HepG2 (cell line): ENCODE measurements around the gene RASL10A. TPM values are rescaled to one million over a fixed set of nuclear protein-coding genes. Genes with fewer than 3 reads are reported as not detected.

ENCODE experiments used
- ATAC-seq: fragments of 200-7000 bp; cut with Tn5 transposase; 3 replicates; pipeline ENCODE4 v1.9.1; 2020; ENCODE audit warnings: mild to moderate bottlenecking, moderate library complexity
- BruUV-seq: library from RNA; stranded (reverse); fragments of 400-500 nt; replicated peaks from 2 replicates; lab custom pipeline; 2021; lab: Mats Ljungman, UMichigan
- CTCF ChIA-PET: fragments of 300-600 bp; formaldehyde crosslinking; extraction: SDS; loops from one replicate; lab custom pipeline; 2021; ENCODE audit warnings: low total read pairs, inconsistent platforms, low intra/inter-chr PET ratio; lab: Yijun Ruan, JAX
- POLR2A ChIA-PET: fragments of 350-600 bp; sonication (Branson Sonifier 250); formaldehyde crosslinking; loops from one replicate; lab custom pipeline; 2020; ENCODE audit warnings: antibody characterized with exemption, inconsistent platforms; lab: Yijun Ruan, JAX
- DNase-seq: peaks from one replicate; pipeline ENCODE4 v3.0.0-alpha.2; 2015; ENCODE audit warnings: low spot score
- FAIRE-seq: peaks from 3 replicates; lab custom pipeline; 2011; peaks lifted over from hg19 to GRCh38; lab: Jason Lieb, UNC
- H2AFZ ChIP-seq: one replicate; pipeline ENCODE4 v1.6.1; 2011; ENCODE audit warnings: low read length, inconsistent platforms
- H3K27ac ChIP-seq: fragments of 300-600 bp; 3 replicates; pipeline ENCODE4 v1.8.0; 2011; ENCODE audit warnings: mixed run types, mild to moderate bottlenecking, mixed read lengths, low read length, inconsistent platforms; ENCODE audit not compliant: insufficient read depth; ENCODE audit errors: extremely low read length
- H3K27me3 ChIP-seq, 2 experiments: fragments of 200-600 bp in 1 of 2; 2 replicates in 1 of 2; 3 replicates in 1 of 2; pipeline versions ENCODE4 v1.6.0 to v1.8.0; 2011; ENCODE audit warnings: low read length in 2 of 2, mild to moderate bottlenecking in 2 of 2, moderate library complexity in 2 of 2, inconsistent platforms in 1 of 2; ENCODE audit not compliant: insufficient read depth in 2 of 2, control insufficient read depth in 1 of 2
- H3K36me3 ChIP-seq, 2 experiments: fragments of 200-600 bp in 1 of 2; replicated peaks in 1 of 2; 2 replicates in 1 of 2; 3 replicates in 1 of 2; pipeline versions ENCODE4 v1.5.1 to v1.8.0; 2011; ENCODE audit warnings: low read length in 2 of 2, inconsistent platforms in 1 of 2; ENCODE audit not compliant: insufficient read depth in 2 of 2, control insufficient read depth in 1 of 2
- H3K4me1 ChIP-seq: 2 replicates; pipeline ENCODE4 v1.5.1; 2012; ENCODE audit warnings: low read length, inconsistent platforms; ENCODE audit not compliant: insufficient read depth
- H3K4me2 ChIP-seq: 2 replicates; pipeline ENCODE4 v1.6.0; 2011; ENCODE audit warnings: low read depth, low read length, inconsistent platforms
- H3K4me3 ChIP-seq, 3 experiments: fragments of 200-600 bp in 1 of 3; sonication (generic), shearing (Covaris generic) in 1 of 3; replicated peaks in 1 of 3; 2 replicates each; pipeline ENCODE4 v1.5.1; 2011 to 2016; ENCODE audit warnings: low read length in 3 of 3, inconsistent platforms in 2 of 3, low read depth in 2 of 3, mild to moderate bottlenecking in 2 of 3, control low read depth in 1 of 3, mixed read lengths in 1 of 3; ENCODE audit not compliant: insufficient read depth in 1 of 3
- H3K79me2 ChIP-seq: one replicate; pipeline ENCODE4 v1.6.1; 2011; ENCODE audit warnings: low read length, inconsistent platforms; ENCODE audit not compliant: insufficient read depth
- H3K9ac ChIP-seq: 2 replicates; pipeline ENCODE4 v1.6.0; 2011; ENCODE audit warnings: mild to moderate bottlenecking, low read depth, low read length, inconsistent platforms; ENCODE audit not compliant: insufficient read depth
- H3K9me3 ChIP-seq: 2 replicates; pipeline ENCODE4 v1.5.1; 2012; ENCODE audit warnings: mild to moderate bottlenecking, low read length
- H4K20me1 ChIP-seq: 2 replicates; pipeline ENCODE4 v1.6.0; 2011; ENCODE audit warnings: inconsistent platforms, mild to moderate bottlenecking, low read length, moderate library complexity; ENCODE audit not compliant: insufficient read depth
- ATRX ChIP-seq: sonication (generic); formaldehyde crosslinking; IDR thresholded peaks from 2 replicates; pipeline ENCODE4 v1.4.0; 2020; ENCODE audit warnings: missing genetic modification reagents, borderline replicate concordance
- CENPX ChIP-seq: sonication (generic); formaldehyde crosslinking; IDR thresholded peaks from 2 replicates; pipeline ENCODE4 v1.9.0; 2021; ENCODE audit warnings: mild to moderate bottlenecking, missing genetic modification reagents, moderate library complexity
- DNMT1 ChIP-seq: sonication (generic); formaldehyde crosslinking; IDR thresholded peaks from 2 replicates; pipeline ENCODE4 v1.5.1; 2020; ENCODE audit warnings: mild to moderate bottlenecking, missing genetic modification reagents
- FOXC1 ChIP-seq: sonication (generic); formaldehyde crosslinking; IDR thresholded peaks from 2 replicates; pipeline ENCODE4 v1.8.0; 2022; ENCODE audit warnings: mild to moderate bottlenecking, missing genetic modification reagents, borderline replicate concordance
- HDAC1 ChIP-seq: sonication (generic); formaldehyde crosslinking; IDR thresholded peaks from 2 replicates; pipeline ENCODE4 v1.5.1; 2020; ENCODE audit warnings: mild to moderate bottlenecking, missing genetic modification reagents
- HDAC2 ChIP-seq: sonication (generic); formaldehyde crosslinking; IDR thresholded peaks from 2 replicates; pipeline ENCODE4 v1.4.0; 2020; ENCODE audit warnings: missing genetic modification reagents
- HDAC6 ChIP-seq: fragments of 200-600 bp; sonication (generic); IDR thresholded peaks from 2 replicates; pipeline ENCODE4 v1.7.0; 2017; ENCODE audit warnings: mild to moderate bottlenecking, antibody characterized with exemption, low read length, low read depth
- NAIF1 ChIP-seq: sonication (generic); formaldehyde crosslinking; IDR thresholded peaks from 2 replicates; pipeline ENCODE4 v1.5.0; 2020; ENCODE audit warnings: mild to moderate bottlenecking, missing genetic modification reagents, borderline replicate concordance
- NCOA2 ChIP-seq: sonication (generic); formaldehyde crosslinking; IDR thresholded peaks from 2 replicates; pipeline ENCODE4 v1.8.0; 2022; ENCODE audit warnings: inconsistent platforms
- RFX3 ChIP-seq: IDR thresholded peaks from 2 replicates; pipeline ENCODE4 v1.6.1; 2016; ENCODE audit warnings: missing biosample characterization, missing genetic modification reagents
- RXRA ChIP-seq: sonication (generic); formaldehyde crosslinking; IDR thresholded peaks from 2 replicates; pipeline ENCODE4 v1.5.1; 2020; ENCODE audit warnings: missing genetic modification reagents
- SIX4 ChIP-seq: sonication (generic); formaldehyde crosslinking; IDR thresholded peaks from 2 replicates; pipeline ENCODE4 v1.4.0; 2020; ENCODE audit warnings: missing genetic modification reagents
- ZNF12 ChIP-seq: sonication (generic); formaldehyde crosslinking; IDR thresholded peaks from 2 replicates; pipeline ENCODE4 v1.5.0; 2020; ENCODE audit warnings: missing genetic modification reagents
- ZNF121 ChIP-seq: sonication (generic); formaldehyde crosslinking; IDR thresholded peaks from 2 replicates; pipeline ENCODE4 v1.5.0; 2020; ENCODE audit warnings: mild to moderate bottlenecking, missing genetic modification reagents
- ZNF333 ChIP-seq: sonication (generic); formaldehyde crosslinking; IDR thresholded peaks from 2 replicates; pipeline ENCODE4 v1.4.0; 2020; ENCODE audit warnings: mild to moderate bottlenecking, missing genetic modification reagents, borderline replicate concordance
- ZNF788 ChIP-seq: sonication (generic); formaldehyde crosslinking; IDR thresholded peaks from 2 replicates; pipeline ENCODE4 v1.5.0; 2020; ENCODE audit warnings: mild to moderate bottlenecking, missing genetic modification reagents, borderline replicate concordance
- WGBS: methylation state at CpG from one replicate; pipeline ENCODE4 v1.1.6; 2017; ENCODE audit warnings: low lambda C conversion rate; 5-methylcytosine and 5-hydroxymethylcytosine counted together
- in situ Hi-C: cut with HindIII; loops from 2 replicates; pipeline ENCODE4 v1.10.0; 2017; ENCODE audit warnings: low pct_unique_long_range_greater_than_20kb; ENCODE audit not compliant: extremely low pct_ligation_motif_present
- intact Hi-C: fragments of 100-400 bp; cut with micrococcal nuclease; formaldehyde crosslinking; loops from one replicate; pipeline ENCODE4 v1.10.0; 2022; ENCODE audit not compliant: unreplicated experiment
- polyA plus RNA-seq, 8 experiments: library from polyadenylated mRNA; depleted of rRNA in 3 of 8; stranded (reverse) in 7 of 8; unstranded in 1 of 8; fragments of >200 nt; fragmentation: Illumina TruSeq in 4 of 8; extraction: Trizol in 4 of 8; gene quantifications; 2 replicates each; pipeline versions ENCODE4 v1.2.1 to v1.2.3, GENCODE V29; 2011 to 2016; ENCODE audit warnings: low read depth in 4 of 8, missing spikeins in 1 of 8, mixed read lengths in 1 of 8; ENCODE audit not compliant: insufficient read depth in 1 of 8
- total RNA-seq, 5 experiments: library from RNA; depleted of rRNA; stranded (reverse); fragments of >200 nt; fragmentation: Illumina TruSeq; extraction: Trizol; gene quantifications; 2 replicates each; pipeline ENCODE4 v1.2.3, GENCODE V29; 2016; ENCODE audit warnings: low read depth in 1 of 5
- TF ChIP-seq, protein P1 (sequence below): sonication (generic); formaldehyde crosslinking; IDR thresholded peaks from 2 replicates; pipeline ENCODE4 v1.8.1; 2023; ENCODE audit warnings: mild to moderate bottlenecking, moderate library complexity, missing genetic modification reagents
- TF ChIP-seq, protein P2 (sequence below): sonication (generic); formaldehyde crosslinking; IDR thresholded peaks from 2 replicates; pipeline ENCODE4 v1.8.0; 2022; ENCODE audit warnings: missing genetic modification reagents, low read depth, mild to moderate bottlenecking, borderline replicate concordance
- TF ChIP-seq, protein P3 (sequence below), 2 experiments: sonication (generic) in 1 of 2; formaldehyde crosslinking in 1 of 2; IDR thresholded peaks; 2 replicates each; pipeline versions ENCODE4 v1.4.0 to v1.6.1; 2016 to 2020; ENCODE audit warnings: borderline replicate concordance in 1 of 2, low read depth in 1 of 2, mild to moderate bottlenecking in 1 of 2, missing genetic modification reagents in 1 of 2

The RASL10A gene
- total and polyA plus RNA-seq, 2 of the 13 experiments (the other 11 are each of a cell fraction or from before 2014, with no cell fraction given): 0.05 to 0.22 TPM

DNA sequence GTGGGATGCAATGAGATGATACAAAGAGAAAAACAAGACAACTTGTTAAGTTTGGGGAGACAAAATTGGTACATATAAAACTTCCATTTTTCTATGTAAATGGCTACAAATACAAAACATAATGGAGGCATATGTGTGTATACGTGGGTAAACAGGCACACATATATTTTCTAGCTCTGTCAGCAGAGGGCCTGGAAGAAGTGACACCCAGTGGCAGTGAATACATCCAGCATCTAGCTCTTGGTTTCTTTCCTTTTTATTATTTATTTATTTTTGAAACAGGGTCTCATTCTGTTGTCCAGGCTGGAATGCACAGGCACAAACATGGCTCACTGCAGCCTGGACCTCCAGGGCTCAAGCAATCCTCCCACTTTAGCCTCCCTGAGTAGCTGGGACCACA, 5.0 kb upstream of the RASL10A start (continued):
- TF ChIP-seq, protein P1, sequence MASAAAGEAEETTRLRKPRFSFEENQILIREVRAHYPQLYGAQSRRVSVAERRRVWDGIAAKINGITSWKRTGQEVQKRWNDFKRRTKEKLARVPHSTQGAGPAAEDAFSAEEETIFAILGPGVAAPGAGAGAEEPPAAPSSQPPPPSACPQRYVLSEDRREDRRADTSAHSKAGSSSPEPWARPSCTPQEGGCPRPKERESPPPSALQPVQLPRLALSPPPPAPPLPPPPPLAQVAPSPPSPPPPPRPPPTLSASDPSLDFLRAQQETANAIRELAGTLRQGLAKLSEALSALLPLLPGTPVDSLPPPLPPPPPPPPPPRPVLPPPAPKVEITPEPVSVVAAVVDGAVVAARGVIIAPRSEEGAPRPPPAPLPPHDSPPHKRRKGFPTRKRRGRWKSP (CRISPR knock-in tag): no peak
- TF ChIP-seq HDAC1 (CRISPR knock-in tag): no peak
- no peak for TF ChIP-seq FOXC1 (CRISPR knock-in tag)
- no peak for TF ChIP-seq NCOA2 (CRISPR knock-in tag)

DNA sequence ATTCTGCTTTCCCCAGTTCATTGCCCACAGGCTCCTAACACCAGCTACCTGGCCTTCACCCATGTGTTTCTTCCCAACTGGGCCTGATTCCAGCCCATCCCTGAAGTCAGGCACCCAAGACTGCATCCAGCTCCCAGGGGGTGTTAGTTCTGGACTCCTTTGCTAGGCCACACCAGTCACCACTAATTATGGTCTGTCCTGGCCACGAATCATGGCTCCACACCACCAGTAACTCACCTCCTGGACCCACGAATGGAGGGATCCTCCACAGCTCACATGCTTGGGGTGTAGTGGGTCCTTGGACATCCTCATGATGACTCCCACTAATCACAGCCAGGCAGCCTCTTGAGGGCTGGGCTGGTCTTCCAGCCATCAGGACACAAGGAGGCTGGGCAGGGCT, 3.6 kb upstream of the RASL10A start:
- H3K9ac ChIP-seq: no peak overlapping the region
- ChIA-PET CTCF (no interaction called here), POLR2A (no interaction called here)
- in situ Hi-C loops (no loop called here), intact Hi-C loops (no loop called here)
- peaks cover 5 to 30% of the 10 kb centered on the region in 2 experiments for H3K27me3 ChIP-seq
- no peak overlapping the region for H3K4me3 ChIP-seq
- BruUV-seq: no TSS peak
- ATAC-seq: no peak; the same call in 2 of the 3 replicates
- no peaks in the 10 kb centered on the region for H3K9me3 ChIP-seq
- TF ChIP-seq HDAC6: no peak
- TF ChIP-seq, protein P2, sequence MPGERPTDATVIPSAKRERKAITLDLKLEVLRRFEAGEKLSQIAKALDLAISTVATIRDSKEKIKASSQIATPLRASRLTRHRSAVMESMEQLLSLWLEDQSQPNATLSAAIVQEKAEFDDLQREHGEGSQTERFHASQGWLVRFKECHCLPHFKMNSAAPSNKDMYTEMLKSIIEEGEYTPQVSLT (CRISPR knock-in tag): no peak
- no peak for TF ChIP-seq HDAC2
- no peak for TF ChIP-seq CENPX (CRISPR knock-in tag)
- no peak for TF ChIP-seq SIX4
- no peak for TF ChIP-seq DNMT1 (CRISPR knock-in tag)
- no peak for TF ChIP-seq RXRA
- no peak for TF ChIP-seq NAIF1 (CRISPR knock-in tag)
- TF ChIP-seq, protein P3, sequence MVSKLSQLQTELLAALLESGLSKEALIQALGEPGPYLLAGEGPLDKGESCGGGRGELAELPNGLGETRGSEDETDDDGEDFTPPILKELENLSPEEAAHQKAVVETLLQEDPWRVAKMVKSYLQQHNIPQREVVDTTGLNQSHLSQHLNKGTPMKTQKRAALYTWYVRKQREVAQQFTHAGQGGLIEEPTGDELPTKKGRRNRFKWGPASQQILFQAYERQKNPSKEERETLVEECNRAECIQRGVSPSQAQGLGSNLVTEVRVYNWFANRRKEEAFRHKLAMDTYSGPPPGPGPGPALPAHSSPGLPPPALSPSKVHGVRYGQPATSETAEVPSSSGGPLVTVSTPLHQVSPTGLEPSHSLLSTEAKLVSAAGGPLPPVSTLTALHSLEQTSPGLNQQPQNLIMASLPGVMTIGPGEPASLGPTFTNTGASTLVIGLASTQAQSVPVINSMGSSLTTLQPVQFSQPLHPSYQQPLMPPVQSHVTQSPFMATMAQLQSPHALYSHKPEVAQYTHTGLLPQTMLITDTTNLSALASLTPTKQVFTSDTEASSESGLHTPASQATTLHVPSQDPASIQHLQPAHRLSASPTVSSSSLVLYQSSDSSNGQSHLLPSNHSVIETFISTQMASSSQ (IDR thresholded peaks at IDR 0.05; ENCODE audit: low read depth): no peak
- TF ChIP-seq, protein P3 (CRISPR knock-in tag; IDR thresholded peaks at IDR 0.05; ENCODE audit: borderline replicate concordance): no peak
- no peak for TF ChIP-seq ZNF121 (CRISPR knock-in tag)
- no peak for TF ChIP-seq ATRX (CRISPR knock-in tag)
- TF ChIP-seq ZNF333 (CRISPR knock-in tag): no peak
- TF ChIP-seq RFX3 (CRISPR knock-in tag): no peak
- TF ChIP-seq ZNF788 (CRISPR knock-in tag): no peak
- no peak for TF ChIP-seq ZNF12 (CRISPR knock-in tag)
- no peaks in the 10 kb centered on the region; the same call in 1 of the 2 replicates for H4K20me1 ChIP-seq
- no peaks in the 10 kb centered on the region for H3K79me2 ChIP-seq
- FAIRE-seq: no peak
- H3K27ac ChIP-seq: no peak overlapping the region
- peaks cover 10% of the 10 kb centered on the region for H3K4me1 ChIP-seq
- no peak overlapping the region for H2AFZ ChIP-seq
- H3K4me2 ChIP-seq: no peak overlapping the region
- no peaks in the 10 kb centered on the region for H3K36me3 ChIP-seq
- DNase-seq: no peak
- no CpG with 5 or more reads among the region's 2 CpGs for WGBS
